H1 (cell line): ENCODE results near the gene SPTBN4. TPM values are rescaled to one million over a fixed set of nuclear protein-coding genes. Genes with fewer than 3 reads are reported as not detected.

ENCODE experiments used
- CTCF ChIA-PET: fragments of 300-600 bp; sonication (Branson Sonifier 250); formaldehyde crosslinking; loops from one replicate; lab custom pipeline; 2021; ENCODE audit not compliant: partially characterized antibody; lab: Charles Lee
- POLR2A ChIA-PET: fragments of 300-600 bp; sonication (Branson Sonifier 250); formaldehyde crosslinking; loops from one replicate; lab custom pipeline; 2021; ENCODE audit warnings: inconsistent platforms; ENCODE audit not compliant: partially characterized antibody; lab: Charles Lee
- DNase-seq, 2 experiments: peaks; one replicate each; pipeline versions ENCODE4 v3.0.0 to v3.0.0-alpha.2; 2010 to 2022; ENCODE audit warnings: low spot score in 2 of 2, low read depth in 1 of 2, mixed read lengths in 1 of 2
- FAIRE-seq: peaks from 2 replicates; lab custom pipeline; 2011; peaks lifted over from hg19 to GRCh38; lab: Jason Lieb, UNC
- H2AFZ ChIP-seq: 2 replicates; pipeline ENCODE4 v1.8.1; 2012; ENCODE audit warnings: low read length, inconsistent platforms
- H2AK5ac ChIP-seq: 2 replicates; pipeline ENCODE4 v1.6.1; 2013; ENCODE audit warnings: low read depth, low read length
- H2BK120ac ChIP-seq: replicated peaks from 2 replicates; pipeline ENCODE3; 2013; ENCODE audit warnings: low read depth, low read length, inconsistent platforms
- H2BK12ac ChIP-seq: 2 replicates; pipeline ENCODE4 v1.6.1; 2013; ENCODE audit warnings: low read depth, low read length
- H2BK15ac ChIP-seq: 2 replicates; pipeline ENCODE4 v1.6.1; 2013; ENCODE audit warnings: low read length
- H2BK20ac ChIP-seq: 2 replicates; pipeline ENCODE4 v1.6.1; 2013; ENCODE audit warnings: low read length
- H2BK5ac ChIP-seq: 2 replicates; pipeline ENCODE4 v1.6.1; 2013; ENCODE audit warnings: low read depth, low read length
- H3K14ac ChIP-seq: 2 replicates; pipeline ENCODE4 v1.6.1; 2013; ENCODE audit warnings: inconsistent platforms; ENCODE audit not compliant: insufficient read length
- H3K18ac ChIP-seq: 2 replicates; pipeline ENCODE4 v1.6.1; 2013; ENCODE audit warnings: low read length; ENCODE audit errors: extremely low read depth
- H3K23ac ChIP-seq: 2 replicates; pipeline ENCODE4 v1.6.1; 2013; ENCODE audit warnings: inconsistent platforms; ENCODE audit not compliant: insufficient read length
- H3K23me2 ChIP-seq: 2 replicates; pipeline ENCODE4 v1.6.1; 2013; ENCODE audit warnings: low read depth, low read length
- H3K27ac ChIP-seq: 2 replicates; pipeline ENCODE4 v1.6.1; 2011; ENCODE audit warnings: low read depth, low read length, inconsistent platforms
- H3K27me3 ChIP-seq, 4 experiments: replicated peaks in 1 of 4; 1 replicate in 1 of 4; 2 replicates in 3 of 4; pipeline versions ENCODE4 v1.6.1 to v1.8.1; 2011 to 2013; ENCODE audit warnings: low read length in 3 of 4, mild to moderate bottlenecking in 3 of 4, inconsistent platforms in 2 of 4, mixed read lengths in 2 of 4, moderate library complexity in 1 of 4; ENCODE audit not compliant: control insufficient read depth in 3 of 4, insufficient read depth in 3 of 4; ENCODE audit errors: extremely low read depth in 1 of 4
- H3K36me3 ChIP-seq, 4 experiments: 2 replicates each; pipeline versions ENCODE4 v1.6.1 to v1.8.1; 2011 to 2013; ENCODE audit warnings: mild to moderate bottlenecking in 4 of 4, low read length in 3 of 4, moderate library complexity in 2 of 4, control low read depth in 1 of 4, inconsistent platforms in 1 of 4; ENCODE audit not compliant: insufficient read depth in 4 of 4, control insufficient read depth in 2 of 4
- H3K4ac ChIP-seq: replicated peaks from 2 replicates; pipeline ENCODE3; 2013; ENCODE audit warnings: low read length, low read depth, mixed read lengths, inconsistent platforms; ENCODE audit not compliant: insufficient read length
- H3K4me1 ChIP-seq, 4 experiments: replicated peaks in 1 of 4; 1 replicate in 1 of 4; 2 replicates in 3 of 4; pipeline versions ENCODE4 v1.6.1 to v1.8.1; 2011 to 2013; ENCODE audit warnings: low read length in 3 of 4, inconsistent platforms in 2 of 4, mixed read lengths in 1 of 4; ENCODE audit not compliant: insufficient read depth in 4 of 4, control insufficient read depth in 3 of 4
- H3K4me2 ChIP-seq, 2 experiments: 2 replicates each; pipeline versions ENCODE4 v1.6.1 to v1.8.1; 2011 to 2013; ENCODE audit warnings: low read depth in 2 of 2, low read length in 2 of 2, control low read depth in 1 of 2, inconsistent platforms in 1 of 2, mild to moderate bottlenecking in 1 of 2; ENCODE audit not compliant: insufficient read depth in 1 of 2
- H3K4me3 ChIP-seq, 4 experiments: fragments of 200-600, 300-600 bp in 1 of 4; sonication (generic), shearing (Covaris generic), sonication (Bioruptor Twin) in 1 of 4; 2 replicates each; pipeline versions ENCODE4 v1.5.1 to v1.8.1; 2011 to 2016; ENCODE audit warnings: low read length in 4 of 4, low read depth in 3 of 4, control low read depth in 2 of 4, inconsistent platforms in 2 of 4, mild to moderate bottlenecking in 2 of 4, mixed read lengths in 1 of 4, moderate library complexity in 1 of 4; ENCODE audit not compliant: insufficient read depth in 2 of 4; ENCODE audit errors: extremely low read depth in 1 of 4
- H3K56ac ChIP-seq: replicated peaks from 2 replicates; pipeline ENCODE3; 2013; ENCODE audit warnings: low read depth, mild to moderate bottlenecking, mixed read lengths, low read length, inconsistent platforms; ENCODE audit not compliant: insufficient read length
- H3K79me1 ChIP-seq: 2 replicates; pipeline ENCODE4 v1.6.1; 2013; ENCODE audit warnings: low read depth, low read length, control low read depth
- H3K79me2 ChIP-seq, 2 experiments: 2 replicates each; pipeline versions ENCODE4 v1.6.1 to v1.8.1; 2012 to 2013; ENCODE audit warnings: low read length in 2 of 2, mild to moderate bottlenecking in 2 of 2, inconsistent platforms in 1 of 2; ENCODE audit not compliant: insufficient read depth in 2 of 2, control insufficient read depth in 1 of 2
- H3K9ac ChIP-seq, 4 experiments: replicated peaks in 1 of 4; 1 replicate in 1 of 4; 2 replicates in 3 of 4; pipeline versions ENCODE4 v1.6.1 to v1.8.1; 2011 to 2013; ENCODE audit warnings: low read depth in 3 of 4, low read length in 3 of 4, control low read depth in 2 of 4, mild to moderate bottlenecking in 2 of 4, moderate library complexity in 2 of 4, inconsistent platforms in 1 of 4; ENCODE audit errors: extremely low read depth in 1 of 4
- H3K9me3 ChIP-seq, 2 experiments: 2 replicates each; pipeline versions ENCODE4 v1.6.1 to v1.8.1; 2012 to 2013; ENCODE audit warnings: mild to moderate bottlenecking in 2 of 2, moderate library complexity in 2 of 2, control low read depth in 1 of 2, inconsistent platforms in 1 of 2, low read depth in 1 of 2, low read length in 1 of 2, mixed read lengths in 1 of 2; ENCODE audit not compliant: insufficient read depth in 2 of 2
- H4K20me1 ChIP-seq, 2 experiments: replicated peaks in 1 of 2; 2 replicates each; pipeline versions ENCODE3 to v1.8.1; 2011 to 2013; ENCODE audit warnings: inconsistent platforms in 2 of 2, low read length in 2 of 2, mild to moderate bottlenecking in 1 of 2; ENCODE audit not compliant: insufficient read depth in 2 of 2, control insufficient read depth in 1 of 2
- H4K5ac ChIP-seq: 2 replicates; pipeline ENCODE4 v1.6.1; 2013; ENCODE audit warnings: low read length, low read depth, mixed read lengths, inconsistent platforms; ENCODE audit not compliant: insufficient read length
- H4K8ac ChIP-seq: 2 replicates; pipeline ENCODE4 v1.8.0; 2013; ENCODE audit warnings: mild to moderate bottlenecking, moderate library complexity, low read length, inconsistent platforms; ENCODE audit not compliant: insufficient read depth; ENCODE audit errors: extremely low read depth
- H4K91ac ChIP-seq: replicated peaks from 2 replicates; pipeline ENCODE3; 2013; ENCODE audit warnings: low read length, mixed read lengths, inconsistent platforms; ENCODE audit not compliant: insufficient read length
- BCL11A ChIP-seq, 2 experiments: IDR thresholded peaks; one replicate each; pipeline ENCODE4 v1.6.1; 2011; ENCODE audit warnings: low read depth in 2 of 2, low read length in 2 of 2, mild to moderate bottlenecking in 2 of 2
- CBX5 ChIP-seq: fragments of 300-800, 300-1000 bp; sonication (generic); IDR thresholded peaks from 2 replicates; pipeline ENCODE4 v1.7.1; 2016; ENCODE audit warnings: antibody characterized with exemption, low read length, low read depth
- E2F6 ChIP-seq: IDR thresholded peaks from 2 replicates; pipeline ENCODE4 v1.6.1; 2012; ENCODE audit warnings: inconsistent platforms
- GTF2F1 ChIP-seq: IDR thresholded peaks from 2 replicates; pipeline ENCODE4 v1.6.1; 2012; ENCODE audit warnings: low read depth, low read length, improper control_type of control experiment, borderline replicate concordance
- JUN ChIP-seq: IDR thresholded peaks from 2 replicates; pipeline ENCODE4 v1.6.1; 2011; ENCODE audit warnings: low read depth, mild to moderate bottlenecking, improper control_type of control experiment, low read length
- JUND ChIP-seq: IDR thresholded peaks from 2 replicates; pipeline ENCODE4 v1.6.1; 2011; ENCODE audit warnings: mild to moderate bottlenecking, improper control_type of control experiment, low read length
- SP1 ChIP-seq: IDR thresholded peaks from 2 replicates; pipeline ENCODE4 v1.6.1; 2011; ENCODE audit warnings: low read depth, low read length
- TEAD4 ChIP-seq: IDR thresholded peaks from 2 replicates; pipeline ENCODE4 v1.6.1; 2012; ENCODE audit warnings: low read depth, low read length, inconsistent platforms, mixed read lengths
- WGBS, 2 experiments: shearing (Covaris generic) in 1 of 2; methylation state at CpG; one replicate each; pipeline versions ENCODE4 v1.1.6 to v1.1.7; 2013 to 2015; ENCODE audit warnings: low lambda C conversion rate in 2 of 2, mixed read lengths in 2 of 2, inconsistent platforms in 1 of 2, low coverage in 1 of 2, missing lambda C conversion rate in 1 of 2; ENCODE audit not compliant: insufficient replicate concordance in 2 of 2, insufficient coverage in 1 of 2, insufficient read length in 1 of 2; ENCODE audit errors: extremely low coverage in 1 of 2, missing lambda C conversion rate in 1 of 2; 5-methylcytosine and 5-hydroxymethylcytosine counted together
- polyA plus RNA-seq, 7 experiments: library from polyadenylated mRNA; depleted of rRNA in 3 of 7; stranded (reverse) in 5 of 7; unstranded in 2 of 7; fragments of >200 nt in 5 of 7; fragments of 200-250 nt in 2 of 7; gene quantifications; 1 replicate in 5 of 7; 2 replicates in 1 of 7; 4 replicates in 1 of 7; pipeline versions ENCODE4 v1.2.1 to v1.2.3, GENCODE V29; 2011 to 2013; ENCODE audit warnings: missing spikeins in 2 of 7, mixed read lengths in 2 of 7
- total RNA-seq: library from RNA; stranded (reverse); fragmentation: NEBNext Ultra II Directional; extraction: Animal tissue kit (Norgen Biotek cat#: 25700); gene quantifications from 2 replicates; pipeline ENCODE4 v1.2.1, GENCODE V29; 2021

The SPTBN4 gene
- total and polyA plus RNA-seq, 2 of the 8 experiments (the other 6 are each of a cell fraction or from before 2014, with no cell fraction given), result 1.9 to 3.0 TPM

DNA sequence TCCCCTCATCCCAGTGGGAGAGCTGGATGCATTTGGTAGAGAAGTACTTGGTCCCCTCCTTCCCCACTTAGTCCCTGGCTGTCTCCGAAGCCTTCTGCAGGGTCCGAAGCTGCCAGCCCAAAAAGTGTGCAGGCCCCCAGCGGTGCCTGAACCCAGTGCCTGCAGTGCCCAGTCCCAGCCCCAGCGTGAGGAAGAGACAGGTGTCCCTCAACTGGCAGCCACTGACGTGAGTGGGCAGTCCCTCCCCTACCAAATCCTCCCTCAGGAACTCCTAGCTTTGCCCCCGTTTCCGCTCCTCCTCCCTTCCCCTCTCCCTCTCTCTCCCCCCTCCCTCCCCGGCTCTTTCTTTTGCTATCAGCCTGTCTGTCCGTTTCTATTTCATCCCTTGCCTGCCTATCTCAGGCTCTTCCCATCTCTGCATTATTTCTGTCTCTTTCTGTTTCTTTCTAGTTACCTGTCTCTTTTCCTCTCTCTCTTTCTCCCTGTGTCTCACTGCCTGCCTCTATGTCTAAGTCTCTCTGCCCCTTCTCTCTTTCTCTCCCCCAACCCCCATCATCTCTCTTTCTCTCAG lies 132.6 kb downstream of the SPTBN4 start:
- no peak overlapping the region for H3K27ac ChIP-seq
- CTCF ChIA-PET, result interaction anchor here (0.5 to 11.3 kb wide), 19 partner anchors 10 to 135 kb away, joined by 3 to 100 read pairs (median 4); no protein-coding TSS in a partner anchor

More for the DNA sequence above, 132.6 kb downstream of the SPTBN4 start:
- no peak overlapping the region for H2BK20ac ChIP-seq
- H3K23ac ChIP-seq, result no peak overlapping the region
- H3K14ac ChIP-seq, result no peak overlapping the region
- H4K20me1 ChIP-seq, result peaks cover 3 to 6% of the 10 kb centered on the region in 2 experiments
- H3K79me2 ChIP-seq, result no peaks in the 10 kb centered on the region
- H3K23me2 ChIP-seq, result peaks cover 19% of the 10 kb centered on the region; the same call in 1 of the 2 replicates
- no peak overlapping the region for H2AK5ac ChIP-seq
- H3K79me1 ChIP-seq, result no peaks in the 10 kb centered on the region
- H2BK12ac ChIP-seq, result no peak overlapping the region
- no peak overlapping the region for H2AFZ ChIP-seq
- H3K56ac ChIP-seq, result no peak overlapping the region
- H3K9me3 ChIP-seq, result no peaks in the 10 kb centered on the region
- WGBS, 2 experiments, result 44% methylated on average over 6 of the region's 9 CpGs; no CpG with 5 or more reads in 1 of the 2 experiments
- H3K9ac ChIP-seq, result no peak overlapping the region
- peak overlapping the region; percentile 41 to 75 for H3K4me2 ChIP-seq
- DNase-seq, result no peak
- no peak overlapping the region for H3K18ac ChIP-seq
- H3K36me3 ChIP-seq, result no peaks in the 10 kb centered on the region; a peak in 1 of 8 replicates
- no peak overlapping the region for H4K91ac ChIP-seq
- H3K27me3 ChIP-seq, result peaks cover 19 to 48% (median 42%) of the 10 kb centered on the region in 4 experiments
- FAIRE-seq, result no peak
- no peak overlapping the region for H4K5ac ChIP-seq
- no peak overlapping the region for H3K4ac ChIP-seq
- peak overlapping the region; percentile 95; the same call in 1 of the 2 replicates for H2BK15ac ChIP-seq
- no peak overlapping the region for H2BK120ac ChIP-seq
- H3K4me1 ChIP-seq, result peaks cover 9 to 35% (median 20%) of the 10 kb centered on the region in 4 experiments
- H2BK5ac ChIP-seq, result no peak overlapping the region
- peak overlapping the region in 1 of 4 experiments; percentile 66; a peak in 2 of 8 replicates for H3K4me3 ChIP-seq
- POLR2A ChIA-PET, result interaction anchor here (0.7 to 2.1 kb wide), 6 partner anchors 8 to 166 kb away, joined by 3 to 4 read pairs (median 3); no protein-coding TSS in a partner anchor
- no peak overlapping the region for H4K8ac ChIP-seq
- TF ChIP-seq JUND, result no peak
- TF ChIP-seq SP1, result no peak
- no peak for TF ChIP-seq JUN
- no peak for TF ChIP-seq CBX5
- TF ChIP-seq E2F6, result no peak
- no peak for TF ChIP-seq GTF2F1
- no peak for TF ChIP-seq TEAD4
- TF ChIP-seq BCL11A (IDR thresholded peaks at IDR 0.05; ENCODE audit: low read depth in 2 of 2, low read length in 2 of 2), result no peak
